ENCODE measurements around the gene UBE2C.
"Not testable (repeated sequence)": the region's sequence is repeated elsewhere in the genome, so short reads cannot be mapped to it uniquely, and the experiment has no call there.

The UBE2C gene

DNA sequence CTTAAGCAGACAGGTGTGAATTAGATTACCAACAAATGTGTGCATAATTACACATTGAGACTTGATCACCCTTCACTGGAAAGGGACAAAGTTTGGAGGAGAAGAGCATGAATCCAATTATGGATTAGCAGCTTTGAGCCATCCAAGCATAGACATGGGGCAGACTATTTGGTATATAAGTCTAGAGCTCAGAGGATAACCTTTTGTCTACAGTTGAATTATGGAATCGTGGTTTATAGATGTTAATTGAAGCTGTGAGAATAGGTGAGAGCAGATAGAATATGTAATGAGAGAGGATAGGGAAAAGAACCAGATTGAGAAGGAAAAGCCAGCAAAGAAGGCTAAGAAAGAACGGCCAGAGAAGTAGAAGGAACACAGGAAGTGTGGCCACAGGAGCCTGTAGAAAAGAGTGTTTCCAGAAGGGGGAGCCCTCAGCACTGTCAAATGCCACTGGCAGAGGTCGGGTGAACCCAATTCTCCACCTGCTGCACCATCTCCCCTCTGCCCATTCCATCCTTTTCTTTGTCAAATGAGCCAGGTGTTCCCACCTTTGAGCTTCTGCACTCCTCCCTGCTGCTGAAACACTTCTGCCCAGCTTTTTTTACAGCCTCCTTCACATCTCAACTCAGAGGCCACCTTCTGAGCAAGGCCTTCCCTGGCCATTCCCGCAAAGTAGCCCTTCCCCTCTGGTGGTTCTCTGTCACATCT lies 13.4 kb upstream of the UBE2C start:
- peak; percentile 66 for DNase-seq

DNA sequence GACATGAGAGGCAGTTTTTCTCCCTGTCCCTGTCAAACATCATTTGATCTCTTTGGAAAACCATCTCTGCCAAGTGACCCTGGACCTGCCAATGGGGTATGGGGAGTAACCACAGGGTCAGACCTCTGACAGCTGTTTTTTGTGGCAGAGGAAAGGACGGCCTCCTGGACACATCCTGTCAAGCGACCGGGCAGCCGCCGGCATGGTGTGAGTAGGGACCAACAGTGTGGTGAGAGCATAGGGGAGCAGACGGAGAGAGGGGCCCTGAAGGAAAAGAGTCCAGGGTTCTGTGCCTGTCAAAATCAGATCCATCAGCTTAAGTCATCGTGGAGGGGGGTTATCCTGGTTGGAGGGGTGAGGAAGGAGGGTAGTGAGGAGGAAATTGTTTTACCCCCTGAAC lies 10.6 kb upstream of the UBE2C start:
- no peak for DNase-seq

DNA sequence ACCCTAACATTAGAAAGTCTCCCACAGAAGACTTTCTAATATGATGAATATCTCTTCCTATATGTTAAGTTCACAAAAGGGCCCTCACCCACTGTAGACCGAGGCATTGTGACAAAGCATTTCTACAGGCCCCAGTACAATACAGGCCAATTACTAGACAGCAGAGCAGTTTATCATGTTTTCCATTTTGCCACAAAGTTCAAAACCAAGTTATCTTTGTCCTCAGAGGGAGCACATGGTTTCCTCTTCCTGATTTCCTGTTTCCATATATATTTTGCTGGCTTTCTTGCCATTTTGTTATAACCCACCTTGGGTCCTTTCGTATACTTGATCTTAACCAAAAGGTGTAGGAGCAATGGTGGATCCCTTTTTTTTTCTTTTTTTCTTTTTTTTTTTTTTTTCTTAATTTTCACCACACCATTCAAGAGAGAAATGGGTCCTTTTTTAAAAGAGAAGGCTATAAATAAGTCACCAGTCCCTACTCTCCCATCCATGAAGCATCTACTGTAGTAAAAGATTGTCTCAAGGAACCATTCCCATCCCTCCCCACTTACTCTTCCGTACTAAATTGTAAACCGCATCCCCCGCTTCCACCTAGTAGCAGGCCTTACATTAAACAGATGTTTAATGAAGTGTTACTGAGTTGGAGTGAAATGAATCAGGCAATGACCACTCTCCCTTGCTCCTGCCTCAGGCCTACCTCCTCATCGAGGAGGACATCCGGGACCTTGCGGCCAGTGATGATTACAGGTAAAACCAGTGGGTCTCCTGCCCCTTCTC lies 2.1 kb upstream of the UBE2C start:
- no peak for DNase-seq

DNA sequence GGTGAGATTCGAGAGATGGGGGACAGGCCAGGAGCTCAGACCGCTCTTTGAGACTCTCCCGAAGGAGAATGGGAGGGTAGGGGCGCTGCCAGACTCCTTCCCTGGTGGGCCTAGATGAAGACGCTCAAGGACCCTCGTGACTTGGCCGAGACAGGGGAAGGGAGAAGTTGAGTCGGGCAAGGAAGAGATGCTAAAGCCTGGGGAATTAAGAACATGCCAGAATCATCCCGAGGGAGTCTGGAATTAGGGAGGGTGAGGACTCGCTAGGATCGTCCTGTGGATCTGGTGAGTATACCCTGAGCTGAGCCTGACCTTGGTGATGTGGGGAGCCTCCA lies 529 bp downstream of the UBE2C start:
- DNase-seq = no peak

DNA sequence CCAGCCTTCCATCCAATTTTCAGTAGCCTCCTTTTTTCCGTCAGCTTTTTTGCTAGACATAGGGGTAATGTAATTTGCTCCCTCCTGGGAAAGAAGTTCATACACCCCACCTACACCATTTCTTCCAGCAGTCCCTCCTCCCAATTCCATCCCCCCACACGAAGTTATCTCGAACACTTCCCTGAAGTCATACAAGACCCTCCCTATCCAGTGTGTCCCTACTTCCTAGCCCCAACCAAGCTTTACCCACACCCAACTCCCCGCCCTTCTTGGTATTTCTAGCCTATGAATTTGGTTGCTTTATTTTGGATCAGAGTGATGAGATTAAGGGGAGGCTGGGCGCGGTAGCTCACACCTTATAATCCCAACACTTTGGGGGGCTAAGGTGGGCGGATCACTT lies 1.0 kb downstream of the UBE2C start:
- no peak for DNase-seq

DNA sequence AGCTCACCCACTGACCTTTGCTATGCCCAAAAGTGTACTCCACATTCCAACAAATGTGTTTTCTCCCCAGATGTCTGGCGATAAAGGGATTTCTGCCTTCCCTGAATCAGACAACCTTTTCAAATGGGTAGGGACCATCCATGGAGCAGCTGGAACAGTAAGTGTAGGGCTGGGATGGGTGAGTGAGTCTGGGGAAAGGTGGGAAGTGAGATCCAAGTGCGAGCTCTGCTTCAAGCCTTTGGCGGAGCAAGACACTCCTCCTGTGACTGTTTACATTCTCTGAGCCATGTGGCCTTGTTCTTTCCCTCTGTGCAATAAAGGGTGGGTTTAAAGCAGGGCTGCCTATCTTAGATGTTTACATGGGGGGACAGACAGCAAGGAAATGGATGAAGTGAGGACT lies 1.9 kb downstream of the UBE2C start:
- no peak for DNase-seq

DNA sequence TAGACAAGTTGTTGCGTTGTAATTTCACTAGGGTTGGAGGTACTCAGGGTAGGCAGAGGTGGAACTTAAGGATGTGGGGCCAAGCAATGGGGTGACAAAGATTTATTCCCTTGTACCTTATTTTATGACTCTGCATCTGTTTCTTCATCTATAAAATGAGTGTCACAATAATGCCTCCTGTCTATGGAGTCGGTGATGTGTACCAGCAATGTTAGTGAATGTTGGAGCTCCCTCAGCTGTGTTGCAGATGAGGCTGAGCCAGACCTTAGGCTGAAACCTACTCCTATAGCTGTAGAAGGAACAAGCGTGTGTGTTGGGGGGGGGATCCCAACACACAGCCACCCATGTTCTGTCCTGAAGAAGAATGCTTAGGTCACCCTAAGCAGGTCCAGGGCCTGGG lies 4.5 kb downstream of the UBE2C start:
- DNase-seq = no peak

DNA sequence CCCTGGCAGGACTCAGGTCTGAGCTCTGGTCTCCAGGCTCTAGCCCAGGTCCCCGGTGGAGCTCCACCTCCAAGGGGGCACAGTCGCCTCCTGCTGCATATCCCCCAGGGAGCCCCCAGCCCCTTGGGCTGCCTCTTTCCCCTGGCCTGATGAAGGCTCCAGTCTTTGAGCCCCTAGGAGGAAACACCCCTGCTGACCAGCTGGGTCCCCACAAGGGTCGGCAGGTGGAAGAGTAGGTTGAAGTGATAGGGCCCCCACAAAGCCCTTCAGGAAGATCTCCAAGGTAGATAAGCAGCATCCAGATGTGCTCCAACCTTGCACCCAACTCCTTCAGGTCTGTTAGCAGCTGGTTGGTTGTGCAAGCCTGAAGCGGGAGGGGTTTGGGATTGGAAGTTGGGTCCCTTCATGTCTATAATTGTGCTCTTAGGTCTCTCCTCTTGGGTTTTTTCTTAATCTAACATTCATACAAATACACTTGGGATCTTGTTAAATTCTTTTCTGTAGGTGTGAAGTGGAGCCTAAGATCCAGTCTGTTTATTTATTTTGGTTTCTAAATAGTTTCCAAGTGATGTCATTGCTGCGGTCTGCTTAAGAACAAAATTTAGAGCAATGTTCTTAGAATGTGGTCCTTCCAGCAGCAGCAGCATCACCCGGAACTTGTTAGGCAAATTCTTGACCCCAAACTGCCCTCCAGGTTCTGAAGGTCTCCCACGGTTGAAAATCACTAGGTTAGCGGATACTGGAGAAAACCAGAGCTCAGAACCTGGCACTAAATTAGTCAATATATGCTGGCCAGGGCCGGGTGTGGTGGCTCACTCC lies 5.1 kb downstream of the UBE2C start:
- no peak for DNase-seq

DNA sequence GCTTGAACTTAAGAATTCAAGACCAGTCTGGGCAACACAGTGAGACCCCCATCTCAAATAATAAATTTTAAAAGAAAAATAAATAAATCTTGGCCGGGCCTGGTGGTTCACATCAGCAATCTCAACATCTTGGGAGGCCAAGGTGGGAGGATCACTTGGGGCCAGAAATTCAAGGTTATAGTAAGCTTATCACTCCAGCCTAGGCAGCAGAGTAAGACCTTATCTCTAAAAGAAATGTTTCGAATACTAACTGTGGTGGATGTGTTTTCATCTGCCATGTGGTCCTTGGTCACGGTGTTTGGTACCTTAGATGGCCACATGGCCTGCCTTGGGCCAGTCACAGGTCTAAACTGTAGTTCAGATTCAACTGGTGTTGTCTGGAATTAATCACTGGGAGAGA lies 5.8 kb downstream of the UBE2C start:
- no peak for DNase-seq

DNA sequence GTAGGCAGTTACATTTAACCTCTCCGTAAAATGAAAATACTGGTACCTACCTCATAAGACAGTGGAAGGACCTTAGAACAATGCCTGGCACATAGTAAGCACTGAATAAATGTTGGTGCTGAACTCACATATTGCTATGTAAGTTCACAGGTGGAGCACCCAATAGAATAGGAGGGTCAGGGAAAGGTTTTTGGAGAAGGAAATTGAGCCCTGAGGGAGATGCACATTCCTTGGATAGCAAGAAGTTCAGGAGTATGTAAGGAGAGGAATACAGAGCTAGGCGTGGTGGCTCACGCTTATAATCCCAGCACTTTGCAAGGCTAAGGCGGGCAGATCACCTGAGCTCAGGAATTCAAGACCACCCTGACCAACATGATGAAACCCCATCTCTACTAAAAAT lies 7.0 kb downstream of the UBE2C start:
- no peak for DNase-seq

DNA sequence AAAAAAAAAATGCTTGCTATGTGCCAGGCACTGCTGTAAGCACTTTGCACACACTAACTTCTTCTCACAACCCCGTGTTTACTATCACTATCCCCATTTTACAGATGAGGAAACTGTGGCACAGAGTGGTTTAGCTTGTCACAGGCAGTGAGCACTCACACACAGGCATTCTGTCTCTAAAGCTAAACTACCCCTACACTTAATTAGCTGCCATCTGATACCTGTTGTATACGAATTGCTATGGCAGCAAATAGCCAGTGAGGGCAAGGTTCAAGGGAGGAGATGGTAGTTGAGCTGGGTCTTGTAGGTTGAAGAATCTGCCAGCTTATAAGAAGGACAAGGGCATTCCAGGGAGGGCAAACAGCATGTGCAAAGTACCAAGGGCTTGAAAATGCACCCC lies 9.5 kb downstream of the UBE2C start:
- DNase-seq = no peak

DNA sequence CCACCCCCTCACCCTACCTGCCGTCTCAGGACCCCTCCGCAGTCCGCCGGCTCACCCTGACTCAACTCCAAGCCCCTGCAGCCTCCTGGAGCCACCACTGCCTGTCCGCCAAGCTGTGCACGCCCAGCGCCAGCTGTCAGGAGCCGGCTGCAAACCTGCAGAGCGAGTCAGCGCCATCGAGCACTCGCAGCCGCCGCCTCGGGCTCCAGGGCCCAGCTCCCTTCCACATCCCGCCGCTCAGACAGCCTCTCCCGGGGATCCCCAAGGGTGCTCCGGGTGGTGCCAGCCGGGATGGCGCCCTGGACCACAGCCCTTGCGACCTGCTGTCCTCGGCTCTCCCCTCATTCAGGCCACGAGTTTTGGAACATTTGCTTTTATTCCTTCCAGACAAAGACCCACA lies 10.4 kb downstream of the UBE2C start:
- no peak for DNase-seq

DNA sequence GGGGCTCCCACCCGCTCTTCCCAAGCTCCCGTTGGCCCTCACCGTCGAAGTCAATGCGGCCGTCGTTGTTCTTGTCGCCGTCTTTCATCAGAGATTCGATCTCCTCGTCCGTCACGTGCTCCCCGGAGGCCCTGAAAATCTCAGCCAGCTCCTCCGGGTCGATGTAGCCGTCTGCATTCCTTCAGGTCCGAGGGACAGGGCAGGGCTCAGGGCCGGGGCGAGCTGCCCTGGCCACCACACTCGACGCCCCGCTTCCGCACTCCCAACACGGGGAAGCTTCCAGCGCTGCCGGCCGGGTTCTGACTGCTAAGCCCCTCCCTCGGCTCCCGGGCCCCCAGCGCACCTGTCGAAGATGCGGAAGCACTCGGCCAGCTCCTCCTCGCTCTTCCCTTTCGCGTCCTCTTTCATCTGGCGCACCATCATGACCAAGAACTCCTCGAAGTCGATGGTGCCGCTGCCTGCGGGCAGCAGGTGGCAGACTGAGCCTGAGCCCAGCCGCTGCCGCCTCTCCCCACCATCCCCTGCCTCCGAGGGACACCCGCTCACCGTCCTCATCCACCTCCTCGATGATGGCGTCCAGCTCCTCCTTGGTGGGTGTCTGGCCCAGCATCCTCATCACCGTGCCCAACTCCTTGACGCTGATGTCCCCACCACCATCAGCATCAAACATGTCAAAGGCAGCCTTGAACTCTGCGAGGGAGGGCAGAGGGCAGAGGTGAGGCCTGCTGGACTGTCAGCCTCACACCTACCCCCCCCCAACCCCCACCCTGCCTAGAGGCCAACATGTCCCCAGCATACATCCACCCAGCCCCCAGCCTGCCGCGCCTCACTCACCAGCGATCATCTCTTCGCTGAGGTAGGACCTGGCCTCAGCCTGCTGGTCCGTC lies 11.7 kb downstream of the UBE2C start:
- peak; percentile 51 for DNase-seq

DNA sequence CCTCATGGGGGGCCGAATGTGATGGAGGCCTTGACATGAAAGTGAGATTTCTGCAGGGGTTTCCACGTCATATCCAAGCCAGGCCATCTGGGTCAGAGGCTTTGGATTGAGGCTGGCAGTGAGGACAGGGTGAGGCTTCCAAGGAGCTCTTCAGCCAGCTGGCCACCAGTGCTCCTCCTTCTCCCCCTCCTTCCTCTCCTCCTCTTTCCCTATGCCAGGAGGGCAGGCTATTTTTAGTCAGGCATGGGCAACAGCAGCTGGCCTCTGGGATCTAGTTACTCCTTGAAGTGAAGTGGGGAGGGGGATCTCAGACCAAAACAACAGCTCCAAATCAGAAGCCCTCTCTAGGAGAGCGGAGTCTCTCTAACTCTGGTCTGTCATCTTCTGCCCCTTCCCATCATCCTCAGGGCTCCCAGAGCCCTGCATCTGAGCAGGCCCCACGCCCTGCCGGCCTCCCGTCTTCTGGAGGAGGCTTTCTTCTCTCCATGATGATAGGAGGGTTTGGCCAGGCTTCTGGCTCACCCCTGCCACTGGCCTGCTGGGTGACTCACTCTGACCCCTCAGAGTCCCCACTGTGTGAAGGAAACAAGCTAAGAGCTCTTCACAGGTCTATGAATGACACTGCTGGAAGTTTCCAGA lies 14.1 kb downstream of the UBE2C start:
- no peak for DNase-seq

DNA sequence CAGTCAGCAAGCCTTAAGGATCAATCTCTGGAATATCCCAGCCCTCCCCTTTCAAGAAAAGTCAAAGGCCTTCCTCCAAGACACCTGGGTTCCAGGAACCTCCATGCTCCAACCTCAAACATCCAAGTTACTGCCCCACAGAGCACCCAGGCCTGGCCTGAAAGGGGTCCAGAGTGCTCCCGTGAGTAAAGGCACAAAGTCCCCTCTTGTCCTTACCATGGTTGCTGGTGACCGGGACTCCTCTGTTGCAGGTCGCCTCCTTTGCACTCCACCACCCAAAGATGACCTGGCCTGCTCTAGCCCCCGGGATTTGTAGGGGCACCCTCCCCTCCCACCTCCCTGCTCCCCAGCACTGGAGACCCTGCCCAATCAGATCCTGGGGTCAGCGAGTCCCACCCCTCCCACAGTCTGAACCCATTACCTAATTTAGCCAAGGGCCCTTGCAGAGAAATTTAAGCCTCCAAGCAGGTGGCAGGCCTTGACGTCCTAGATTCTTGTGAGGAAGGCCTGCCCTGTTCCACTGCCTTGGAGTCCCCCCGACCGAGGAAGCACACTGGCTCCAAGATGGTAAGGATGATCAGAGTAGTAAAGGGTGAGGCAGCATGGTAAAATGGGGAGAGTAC lies 14.7 kb downstream of the UBE2C start, which contains the start of gene TNNC2:
TSS of gene TNNC2 (minus strand) at position 283 of the 623 bp plus-strand sequence. CDS start at position 219, 64 bp downstream.
- no peak for DNase-seq

DNA sequence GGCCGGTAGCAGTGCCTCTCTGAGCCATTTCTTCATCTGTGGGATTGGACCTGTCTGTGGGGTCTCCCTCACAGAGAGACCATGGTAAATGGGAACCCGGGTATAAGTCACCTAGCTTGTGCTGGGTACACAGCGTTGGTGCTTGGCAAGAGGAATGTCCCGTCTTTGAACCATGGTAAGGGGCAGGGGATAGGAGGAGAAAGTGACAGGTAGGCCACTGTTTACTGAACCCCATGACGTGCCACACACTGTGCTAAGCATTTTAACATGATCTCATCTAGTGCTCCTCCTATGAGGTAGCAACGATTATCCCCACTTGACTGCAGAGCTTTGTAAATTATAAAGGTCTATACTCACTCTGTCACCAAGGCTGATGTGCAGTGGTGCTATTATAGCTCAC lies 15.3 kb downstream of the UBE2C start:
- DNase-seq = no peak

DNA sequence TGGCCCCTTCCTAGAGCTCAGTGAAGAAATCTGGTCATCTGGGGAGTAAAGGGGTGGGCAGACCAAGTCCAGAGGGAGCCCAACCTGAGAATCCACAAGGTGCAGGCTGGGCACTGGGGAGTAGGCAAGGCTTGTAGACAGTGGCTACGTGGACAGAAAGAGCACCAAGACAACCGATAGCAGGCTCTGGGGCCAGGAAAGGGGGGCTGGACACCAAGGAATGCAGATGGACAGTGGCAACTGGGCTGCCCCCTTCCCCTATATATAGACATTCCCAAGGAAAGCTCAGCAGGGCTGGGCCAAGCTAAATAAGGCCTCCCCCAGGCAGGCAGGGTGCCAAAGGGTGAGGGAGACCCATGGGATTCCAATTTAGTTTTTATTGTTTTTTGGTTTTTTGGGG lies 16.1 kb downstream of the UBE2C start:
- DNase-seq = no peak

DNA sequence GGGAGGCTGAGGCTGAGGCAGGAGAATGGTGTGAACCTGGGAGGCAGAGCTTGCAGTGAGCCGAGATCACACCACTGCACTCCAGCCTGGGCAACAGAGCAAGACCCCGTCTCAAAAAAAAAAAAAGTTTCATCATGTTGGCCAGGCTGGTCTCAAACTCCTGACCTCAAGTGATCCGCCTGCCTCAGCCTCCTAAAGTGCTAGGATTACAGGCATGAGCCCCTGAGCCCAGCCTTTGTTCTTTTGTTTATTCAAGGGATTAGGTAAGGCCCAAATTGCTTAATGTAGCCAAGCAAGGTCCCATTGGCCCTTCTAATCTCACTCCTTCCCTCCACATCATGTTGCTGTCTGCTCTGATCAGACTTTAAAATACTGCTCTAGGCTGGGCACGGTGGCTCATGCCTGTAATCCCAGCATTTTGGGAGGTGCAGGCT lies 17.2 kb downstream of the UBE2C start:
- DNase-seq = not testable (repeated sequence)

DNA sequence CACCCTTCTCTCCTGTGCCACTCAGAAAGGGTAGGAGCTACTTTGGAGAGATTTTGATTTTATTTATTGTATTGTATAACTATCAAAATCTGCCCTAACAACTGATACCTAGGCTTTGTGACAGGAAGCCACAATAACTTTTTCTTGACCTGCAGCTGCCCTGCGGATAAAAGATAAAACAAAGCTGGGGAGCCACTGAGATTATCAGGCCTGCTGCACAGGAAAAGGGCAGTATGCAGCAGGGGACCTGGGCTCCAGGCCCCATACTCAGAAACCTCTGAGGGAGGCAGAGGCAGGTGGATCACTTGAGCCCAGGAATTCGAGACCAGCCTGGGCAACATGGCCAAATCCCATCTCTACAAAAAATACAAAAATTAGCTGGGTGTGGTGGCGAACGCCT lies 20.2 kb downstream of the UBE2C start:
- no peak for DNase-seq

DNA sequence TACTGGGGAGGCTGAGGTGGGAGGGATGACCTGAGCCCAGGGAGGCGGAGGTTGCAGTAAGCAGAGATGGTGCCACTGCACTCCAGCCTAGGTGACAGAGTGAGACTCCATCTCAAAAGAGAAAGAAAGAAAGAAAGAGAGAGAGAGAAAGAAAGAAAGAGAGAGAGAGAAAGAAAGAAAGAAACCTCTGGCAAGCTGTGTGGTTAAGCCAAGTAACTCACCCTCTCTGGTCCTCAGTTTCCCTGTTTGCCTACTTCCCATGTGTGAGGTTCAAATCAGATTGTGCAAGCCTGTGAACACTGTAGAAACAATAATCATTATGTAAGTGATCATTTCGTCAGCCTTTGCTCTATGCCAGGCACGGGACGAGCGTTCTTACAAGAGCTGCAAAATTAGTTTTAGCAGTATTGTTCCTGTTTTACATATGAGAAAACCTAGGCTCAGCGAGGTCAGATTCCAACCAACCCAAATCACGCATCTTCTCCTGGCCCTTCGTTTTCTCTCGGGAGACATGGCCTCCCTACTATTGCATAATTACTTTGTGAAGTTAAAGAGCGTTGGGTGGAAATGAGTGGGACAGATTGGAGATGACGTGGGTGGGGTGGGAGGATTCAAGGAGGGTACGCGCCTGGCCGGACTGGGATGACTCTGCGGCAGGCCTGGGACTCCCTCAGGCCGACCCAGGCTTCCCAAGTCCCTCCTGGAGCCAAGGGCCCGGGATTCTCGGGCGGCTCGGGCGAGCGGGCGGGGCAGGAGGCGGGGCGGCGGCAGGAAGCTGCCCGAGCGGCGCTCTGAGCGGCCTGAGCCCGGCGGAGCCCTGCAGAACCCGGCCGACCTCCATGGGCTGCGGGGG lies 20.8 kb downstream of the UBE2C start, which contains the start of gene SNX21:
TSS of gene SNX21 (plus strand) at position 770 of the 853 bp plus-strand sequence. CDS start 121 bp downstream, outside the sequence.
- peak; percentile 14 for DNase-seq

Measured in stimulated activated CD4-positive, alpha-beta T cell treated with anti-CD3 and anti-CD28 coated beads, Interleukin-4, amount 100 ng/mL, for 24 hours (primary cell).